Spleen (tissue), 11 donors: Measurements from ENCODE around the gene PAPOLA. TPM values are rescaled to one million over a fixed set of nuclear protein-coding genes. Genes with fewer than 3 reads are reported as not detected.

Source experiments
- DNase-seq: peaks from one replicate; pipeline ENCODE4 v3.0.0-alpha.2; 2020
- H3K27ac ChIP-seq, 8 donors: fragments of 200-600 bp; sonication (generic) in 7 of 8; 1 replicate in 4 of 8; 2 replicates in 4 of 8; pipeline versions ENCODE4 v1.5.0 to v1.8.0; 2016 to 2021; ENCODE audit warnings: inconsistent platforms in 4 of 8, mild to moderate bottlenecking in 4 of 8, moderate library complexity in 1 of 8
- H3K27me3 ChIP-seq, 7 donors: fragments of 200-600 bp; sonication (generic) in 6 of 7; replicated peaks in 1 of 7; 1 replicate in 4 of 7; 2 replicates in 3 of 7; pipeline versions ENCODE4 v1.5.0 to v1.8.0; 2016 to 2021; ENCODE audit warnings: inconsistent platforms in 3 of 7, mild to moderate bottlenecking in 1 of 7
- H3K36me3 ChIP-seq, 6 donors: fragments of 200-600 bp; sonication (generic) in 5 of 6; 1 replicate in 4 of 6; 2 replicates in 2 of 6; pipeline versions ENCODE4 v1.5.0 to v1.8.0; 2016 to 2021; ENCODE audit warnings: inconsistent platforms in 2 of 6
- H3K4me1 ChIP-seq, 6 donors: fragments of 200-600 bp; sonication (generic) in 5 of 6; 1 replicate in 3 of 6; 2 replicates in 3 of 6; pipeline versions ENCODE4 v1.5.0 to v1.8.0; 2016 to 2021; ENCODE audit warnings: inconsistent platforms in 3 of 6
- H3K4me3 ChIP-seq, 8 donors: fragments of 200-600 bp; sonication (generic) in 7 of 8; 1 replicate in 4 of 8; 2 replicates in 4 of 8; pipeline versions ENCODE4 v1.5.0 to v1.8.0; 2016 to 2021; ENCODE audit warnings: inconsistent platforms in 4 of 8, mild to moderate bottlenecking in 4 of 8, moderate library complexity in 2 of 8
- H3K9me3 ChIP-seq, 8 donors: fragments of 200-600 bp; sonication (generic) in 7 of 8; 1 replicate in 4 of 8; 2 replicates in 4 of 8; pipeline versions ENCODE4 v1.5.0 to v1.8.0; 2016 to 2021; ENCODE audit warnings: inconsistent platforms in 4 of 8
- POLR2A ChIP-seq, 3 donors: fragments of 450-650 bp; IDR thresholded peaks; one replicate each; pipeline ENCODE4 v1.5.1; 2017; ENCODE audit warnings: antibody characterized with exemption in 3 of 3, mild to moderate bottlenecking in 1 of 3
- POLR2AphosphoS5 ChIP-seq, 3 donors: sonication (generic); formaldehyde crosslinking; IDR thresholded peaks; one replicate each; pipeline ENCODE4 v1.5.1; 2017; ENCODE audit warnings: antibody characterized with exemption in 3 of 3
- WGBS, 5 donors: extraction: QIAGEN DNeasy Blood & Tissue Kit in 3 of 5; methylation state at CpG; one replicate each; pipeline versions ENCODE4 v1.1.5 to v1.1.7; 2013 to 2018; 5-methylcytosine and 5-hydroxymethylcytosine counted together
- intact Hi-C: fragments of 100-400 bp; cut with DNase I; formaldehyde crosslinking; loops from one replicate; pipeline ENCODE4 v1.15.0; 2023; ENCODE audit warnings: low total_unique reads
- polyA plus RNA-seq, 3 donors: library from polyadenylated mRNA; stranded (reverse); fragments of 200-250 nt; gene quantifications; one replicate each; pipeline ENCODE4 v1.2.1, GENCODE V29; 2013
- total RNA-seq, 7 donors: library from RNA; depleted of rRNA in 3 of 7; stranded (reverse); fragments of >200 nt in 3 of 7; fragmentation: NEBNext Ultra II Directional in 4 of 7; extraction: Animal tissue kit (Norgen Biotek cat#: 25700) in 4 of 7; gene quantifications; one replicate each; pipeline versions ENCODE4 v1.1.0 to v1.2.1, GENCODE V29; 2016 to 2021
- TF ChIP-seq, protein P1 (sequence below), 11 experiments: fragments of 200-600 bp in 7 of 11; fragments of 450-650 bp in 4 of 11; sonication (generic) in 4 of 11; IDR thresholded peaks in 8 of 11; conservative IDR thresholded peaks in 3 of 11; 1 replicate in 7 of 11; 2 replicates in 4 of 11; pipeline versions ENCODE4 v1.4.0 to v1.8.0; 2016 to 2021; ENCODE audit warnings: antibody characterized with exemption in 11 of 11, inconsistent platforms in 4 of 11, mild to moderate bottlenecking in 1 of 11
- donor health status: healthy with polysubstance abuse.
- donor health status: DM: no; HTN: no; CAD: no; lungs with moderate emphysema.
- donor health status: DM: no; HTN: no; CAD: no.
- donor health status: Bipolar disorder and iron deficiency.
- donor health status: healthy.
- donor health status: DM: no; HTN: no; CAD: no.
- donor health status: DM: yes; HTN: yes; CAD: no.

Gene PAPOLA
- total and polyA plus RNA-seq, 10 donors, result 56.4 to 311 (median 201) TPM

DNA sequence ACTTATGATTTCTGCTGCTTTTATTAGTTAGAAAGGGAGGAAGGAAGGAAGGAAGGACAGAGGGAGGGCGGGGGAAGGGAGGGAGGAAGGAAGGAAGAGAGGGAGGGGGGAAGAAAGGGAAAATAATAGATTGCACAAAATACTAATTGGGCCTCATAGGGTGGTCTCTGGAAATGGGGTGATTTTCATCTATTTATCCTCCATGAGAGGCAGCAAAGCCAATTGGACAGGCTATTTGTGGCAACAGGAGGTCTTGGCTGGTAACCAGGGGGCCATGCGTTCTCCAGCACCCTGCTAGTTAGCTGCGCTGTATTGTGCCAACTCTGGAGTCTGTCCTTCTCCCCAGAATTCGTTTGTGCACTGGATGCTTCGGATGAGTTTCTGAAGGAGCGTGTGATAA lies 24.1 kb upstream of the PAPOLA start:
- H3K4me1 ChIP-seq, result peaks cover 0 to 3% (median 0%) of the 10 kb centered on the region in 6 donors
- no peaks in the 10 kb centered on the region for H3K27me3 ChIP-seq
- no peaks in the 10 kb centered on the region for H3K36me3 ChIP-seq
- H3K27ac ChIP-seq, result no peak overlapping the region
- H3K4me3 ChIP-seq, result no peak overlapping the region
- no peaks in the 10 kb centered on the region for H3K9me3 ChIP-seq
- DNase-seq, result no peak
- WGBS, 5 donors, result 67 to 85% (median 75%) methylated on average over 6 of the region's 6 CpGs
- intact Hi-C loops, result no loop called here
- TF ChIP-seq POLR2AphosphoS5 (IDR thresholded peaks at IDR 0.05) (no peak), POLR2A (IDR thresholded peaks at IDR 0.05) (no peak)
- TF ChIP-seq, protein P1, sequence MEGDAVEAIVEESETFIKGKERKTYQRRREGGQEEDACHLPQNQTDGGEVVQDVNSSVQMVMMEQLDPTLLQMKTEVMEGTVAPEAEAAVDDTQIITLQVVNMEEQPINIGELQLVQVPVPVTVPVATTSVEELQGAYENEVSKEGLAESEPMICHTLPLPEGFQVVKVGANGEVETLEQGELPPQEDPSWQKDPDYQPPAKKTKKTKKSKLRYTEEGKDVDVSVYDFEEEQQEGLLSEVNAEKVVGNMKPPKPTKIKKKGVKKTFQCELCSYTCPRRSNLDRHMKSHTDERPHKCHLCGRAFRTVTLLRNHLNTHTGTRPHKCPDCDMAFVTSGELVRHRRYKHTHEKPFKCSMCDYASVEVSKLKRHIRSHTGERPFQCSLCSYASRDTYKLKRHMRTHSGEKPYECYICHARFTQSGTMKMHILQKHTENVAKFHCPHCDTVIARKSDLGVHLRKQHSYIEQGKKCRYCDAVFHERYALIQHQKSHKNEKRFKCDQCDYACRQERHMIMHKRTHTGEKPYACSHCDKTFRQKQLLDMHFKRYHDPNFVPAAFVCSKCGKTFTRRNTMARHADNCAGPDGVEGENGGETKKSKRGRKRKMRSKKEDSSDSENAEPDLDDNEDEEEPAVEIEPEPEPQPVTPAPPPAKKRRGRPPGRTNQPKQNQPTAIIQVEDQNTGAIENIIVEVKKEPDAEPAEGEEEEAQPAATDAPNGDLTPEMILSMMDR (IDR thresholded peaks at IDR 0.05 in 8 of 11, conservative IDR thresholded peaks at IDR 0.05 in 3 of 11), result no peak

DNA sequence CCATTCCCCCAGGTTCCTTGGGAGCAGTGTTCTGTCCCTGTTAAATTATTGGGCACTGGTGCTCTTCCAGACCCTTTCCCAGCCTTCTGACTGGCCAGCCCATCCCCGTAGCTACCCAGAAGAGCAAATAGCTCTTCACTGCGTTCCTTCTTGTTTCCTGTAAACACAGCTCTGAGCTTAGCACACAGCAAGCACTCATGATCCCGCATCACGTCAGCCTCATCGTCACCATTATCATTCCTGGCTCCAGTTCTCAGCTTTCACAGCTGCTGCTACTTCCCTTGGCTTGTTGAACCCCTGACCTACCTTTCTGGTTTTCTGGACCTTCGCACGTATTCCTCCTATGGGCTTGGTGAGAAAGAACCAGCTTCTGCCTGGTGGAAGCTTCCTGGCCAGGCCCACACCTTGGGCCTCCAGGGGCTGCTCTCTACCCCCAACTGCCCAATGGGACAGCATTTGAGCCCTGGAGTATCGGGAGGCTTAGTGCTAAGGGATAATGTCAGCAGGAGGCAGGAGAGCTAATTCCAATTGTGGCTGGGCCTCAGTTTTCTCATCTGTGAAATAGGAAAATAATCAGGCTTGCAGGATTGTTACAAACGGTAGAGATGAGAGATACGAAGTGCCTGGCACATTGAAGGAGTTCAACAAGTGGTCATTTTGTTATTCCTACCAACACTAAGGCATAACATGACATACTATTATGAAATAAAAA lies 22.6 kb upstream of the PAPOLA start:
- no peak for DNase-seq
- H3K36me3 ChIP-seq, result no peaks in the 10 kb centered on the region
- WGBS, 5 donors, result 84 to 90% (median 89%) methylated on average over 10 of the region's 10 CpGs
- H3K9me3 ChIP-seq, result no peaks in the 10 kb centered on the region
- TF ChIP-seq, protein P1 (IDR thresholded peaks at IDR 0.05 in 8 of 11, conservative IDR thresholded peaks at IDR 0.05 in 3 of 11), result no peak
- H3K4me1 ChIP-seq, result peaks cover 0 to 3% (median 0%) of the 10 kb centered on the region in 6 donors
- H3K4me3 ChIP-seq, result no peak overlapping the region
- intact Hi-C loops, result no loop called here
- H3K27me3 ChIP-seq, result no peaks in the 10 kb centered on the region
- no peak overlapping the region for H3K27ac ChIP-seq

DNA sequence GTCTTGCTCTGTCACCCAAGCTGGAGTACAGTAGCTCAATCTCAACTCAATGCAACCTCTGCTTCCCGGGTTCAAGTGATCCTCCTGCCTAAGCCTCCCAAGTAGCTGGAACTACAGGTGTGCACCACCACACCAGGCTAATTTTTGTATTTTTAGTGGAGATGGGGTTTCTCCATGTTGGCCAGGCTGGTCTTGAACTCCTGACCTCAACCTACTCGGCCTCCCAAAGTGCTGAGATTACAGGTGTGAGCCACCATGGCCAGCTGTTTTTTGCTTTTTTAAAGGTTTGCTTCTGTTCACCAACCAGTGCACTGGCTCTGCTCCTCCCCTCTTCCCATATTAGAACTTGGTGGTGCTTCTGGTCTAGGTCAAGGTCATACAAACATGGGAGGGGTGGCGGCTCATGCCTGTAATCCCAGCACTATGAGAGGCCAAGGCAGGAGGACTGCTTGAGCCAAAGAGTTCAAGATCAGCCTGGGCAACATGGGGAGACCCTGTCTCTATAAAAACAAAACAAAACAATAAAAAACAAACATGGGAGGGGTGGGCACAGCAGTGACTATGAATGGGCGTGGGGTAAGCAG lies 20.4 kb upstream of the PAPOLA start:
- Histone ChIP-seq H3K4me1 (peaks cover 0 to 5% (median 0%) of the 10 kb centered on the region in 6 donors), H3K9me3 (no peaks in the 10 kb centered on the region), H3K4me3 (no peak overlapping the region), H3K27ac (no peak overlapping the region), H3K27me3 (no peaks in the 10 kb centered on the region), H3K36me3 (no peaks in the 10 kb centered on the region)
- TF ChIP-seq POLR2A (IDR thresholded peaks at IDR 0.05) (no peak), POLR2AphosphoS5 (IDR thresholded peaks at IDR 0.05) (no peak)
- TF ChIP-seq, protein P1 (IDR thresholded peaks at IDR 0.05 in 8 of 11, conservative IDR thresholded peaks at IDR 0.05 in 3 of 11), result no peak
- WGBS, 5 donors, result 70 to 82% (median 77%) methylated on average over 4 of the region's 4 CpGs
- DNase-seq, result no peak
- intact Hi-C loops, result no loop called here

DNA sequence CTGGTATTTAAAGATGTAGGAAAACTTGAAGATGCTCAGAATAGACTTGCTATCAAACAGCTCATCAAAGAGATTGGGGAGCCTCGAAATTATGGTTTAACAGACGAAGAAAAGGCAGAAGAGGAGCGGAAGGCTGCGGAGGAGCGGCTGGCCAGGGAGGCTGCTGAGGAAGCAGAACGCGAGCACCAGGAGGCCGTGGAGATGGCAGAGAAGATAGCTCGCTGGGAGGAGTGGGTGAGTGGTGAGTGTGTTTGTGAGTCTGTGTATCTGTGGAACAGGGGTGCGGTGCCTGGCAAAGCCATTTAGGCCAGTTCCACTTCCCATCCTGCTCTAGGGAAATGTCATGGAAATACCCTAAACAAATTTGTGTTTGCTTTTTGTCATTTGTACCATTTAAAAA lies 19.2 kb upstream of the PAPOLA start:
- DNase-seq, result no peak
- 85 to 93% (median 89%) methylated on average over 10 of the region's 10 CpGs for WGBS, 5 donors
- Histone ChIP-seq H3K27me3 (no peaks in the 10 kb centered on the region), H3K36me3 (no peaks in the 10 kb centered on the region), H3K4me3 (no peak overlapping the region), H3K4me1 (peaks cover 0 to 5% (median 0%) of the 10 kb centered on the region in 6 donors), H3K27ac (no peak overlapping the region), H3K9me3 (no peaks in the 10 kb centered on the region)
- intact Hi-C loops, result no loop called here
- TF ChIP-seq, protein P1 (IDR thresholded peaks at IDR 0.05 in 8 of 11, conservative IDR thresholded peaks at IDR 0.05 in 3 of 11), result no peak
- no peak for TF ChIP-seq POLR2A (IDR thresholded peaks at IDR 0.05)
- TF ChIP-seq POLR2AphosphoS5 (IDR thresholded peaks at IDR 0.05), result no peak
